Measurements from ENCODE around the gene GJA4. TPM values are rescaled to one million over a fixed set of nuclear protein-coding genes. Genes with fewer than 3 reads are reported as not detected.

GJA4 gene
- total RNA-seq, 1 experiment from 2014 or later: 1.4 TPM

DNA sequence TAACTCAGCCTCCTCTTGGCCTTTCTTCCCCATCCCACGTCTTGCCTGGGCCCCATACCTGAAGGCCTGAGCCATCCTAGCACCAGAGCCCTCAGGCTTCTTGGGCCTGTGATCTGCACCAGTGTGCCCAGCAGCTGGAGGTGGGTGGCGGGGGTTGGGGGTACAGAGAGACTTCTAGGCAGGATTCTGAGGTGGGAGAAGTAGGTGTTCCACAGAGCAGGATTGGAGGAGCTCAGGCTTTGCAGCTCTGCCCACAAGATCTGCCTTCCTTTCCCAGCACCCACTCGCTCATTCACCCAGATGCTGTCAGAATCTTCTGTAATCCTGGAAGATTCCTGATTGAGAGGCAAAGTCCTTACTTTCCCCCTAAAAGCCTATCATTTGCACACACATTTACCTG is 47.9 kb upstream of the GJA4 start:
- H4K91ac ChIP-seq (ENCODE audit: insufficient read length, low read depth, low read length): no peak overlapping the region
- no peak overlapping the region for H3K4me2 ChIP-seq (ENCODE audit: insufficient read depth, insufficient read length, low read length)
- no peak overlapping the region for H4K5ac ChIP-seq (ENCODE audit: insufficient read length, low read depth, low read length)
- H3K79me1 ChIP-seq (ENCODE audit: insufficient read depth, low read depth, low read length, poor library complexity, severe bottlenecking): no peaks in the 10 kb centered on the region
- H3K79me2 ChIP-seq (ENCODE audit: insufficient read depth, low read length): no peaks in the 10 kb centered on the region
- H3K9me3 Mint-ChIP-seq: no peaks in the 10 kb centered on the region; a peak in 1 of 5 replicates
- DNase-seq: no peak
- H3K18ac ChIP-seq (ENCODE audit: insufficient read length, low read depth, low read length): no peak overlapping the region
- H2BK15ac ChIP-seq (ENCODE audit: low read depth, low read length): no peak overlapping the region
- peaks cover 19 to 28% of the 10 kb centered on the region in 2 experiments for H3K4me1 Mint-ChIP-seq
- H2AK5ac ChIP-seq (ENCODE audit: insufficient read length, low read length): no peak overlapping the region
- TF ChIP-seq CTCF (conservative IDR thresholded peaks at IDR 0.05): no peak
- H2BK20ac ChIP-seq (ENCODE audit: low read depth, low read length, poor library complexity, severe bottlenecking): no peak overlapping the region
- H3T11ph ChIP-seq (ENCODE audit: low read length): no peak overlapping the region
- no peak overlapping the region for H3K56ac ChIP-seq (ENCODE audit: insufficient read length, low read depth, low read length)
- no peak overlapping the region for H2BK5ac ChIP-seq (ENCODE audit: insufficient read length, low read length)
- H3K4me3 Mint-ChIP-seq: no peak overlapping the region
- no CpG with 5 or more reads among the region's 3 CpGs for WGBS (ENCODE audit: extremely low coverage, insufficient read length, low lambda C conversion rate)
- H3K27me3 Mint-ChIP-seq (ENCODE audit: low read depth): peaks cover 20% of the 10 kb centered on the region
- no peaks in the 10 kb centered on the region for H3K23me2 ChIP-seq (ENCODE audit: insufficient read length, low read depth, low read length, poor library complexity, severe bottlenecking)
- H3K4ac ChIP-seq (ENCODE audit: low read depth, low read length): no peak overlapping the region
- H3K9me3 ChIP-seq (ENCODE audit: control insufficient read depth, low read depth, low read length): no peaks in the 10 kb centered on the region
- no peak overlapping the region for H3K27ac Mint-ChIP-seq
- H2BK120ac ChIP-seq (ENCODE audit: low read depth, low read length, poor library complexity, severe bottlenecking): no peak overlapping the region
- H3K4me1 ChIP-seq (ENCODE audit: insufficient read depth, low read length): no peaks in the 10 kb centered on the region; the same call in 1 of the 2 replicates
- no peak overlapping the region for H2BK12ac ChIP-seq (ENCODE audit: insufficient read length, low read depth, low read length)
- H3K27me3 ChIP-seq (ENCODE audit: insufficient read depth, low read length): no peaks in the 10 kb centered on the region; the same call in 1 of the 2 replicates
- no peak overlapping the region for H3K23ac ChIP-seq (ENCODE audit: insufficient read length, low read depth, low read length)
- H3K36me3 Mint-ChIP-seq (ENCODE audit: insufficient read depth in 1 of 3, low read depth in 3 of 3): no peaks in the 10 kb centered on the region; a peak in 1 of 7 replicates
- H3K14ac ChIP-seq (ENCODE audit: insufficient read depth, low read length): no peak overlapping the region
- H4K8ac ChIP-seq (replicated peaks; ENCODE audit: insufficient read length, low read depth, low read length): no peak overlapping the region
- no peaks in the 10 kb centered on the region for H4K20me1 ChIP-seq (ENCODE audit: control insufficient read depth, insufficient read depth, insufficient read length)
- H3K9ac ChIP-seq (ENCODE audit: extremely low read depth, insufficient read length, low read length): no peak overlapping the region
- no peak overlapping the region for H3K27ac ChIP-seq (ENCODE audit: insufficient read length, low read depth, low read length)
- H2AFZ ChIP-seq (ENCODE audit: low read length): no peak overlapping the region
